NOMO-1 treated with DMSO at 0.1 percent for 48 hours (cell line): ENCODE data around the gene WDR72.
"Not testable (repeated sequence)": the region's sequence is repeated elsewhere in the genome, so short reads cannot be mapped to it uniquely, and the experiment has no call there.

Source experiments
- DNase-seq: peaks from one replicate; lab custom pipeline; 2025; ENCODE audit not compliant: unreplicated experiment; lab: John Stamatoyannopoulos, UW

The WDR72 gene

DNA sequence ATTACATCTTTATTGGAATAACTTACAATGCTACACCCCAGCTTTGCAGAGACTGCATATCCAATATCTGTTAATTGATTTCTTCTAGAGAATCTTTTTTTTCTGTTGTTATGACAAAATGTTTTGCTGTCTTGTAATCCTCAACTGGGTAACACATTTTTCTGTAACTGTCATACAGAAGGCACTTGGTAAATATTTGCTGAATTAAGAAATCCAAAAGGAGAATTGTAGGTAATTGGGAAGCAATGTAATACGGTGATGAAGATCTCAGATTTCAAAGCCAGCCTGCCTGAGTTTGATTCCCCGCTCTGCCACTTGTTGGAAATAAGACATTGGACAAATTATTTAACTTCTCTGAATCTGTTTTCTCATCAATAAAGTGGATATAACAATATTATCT lies 169.1 kb downstream of the WDR72 start:
- DNase-seq: no peak

DNA sequence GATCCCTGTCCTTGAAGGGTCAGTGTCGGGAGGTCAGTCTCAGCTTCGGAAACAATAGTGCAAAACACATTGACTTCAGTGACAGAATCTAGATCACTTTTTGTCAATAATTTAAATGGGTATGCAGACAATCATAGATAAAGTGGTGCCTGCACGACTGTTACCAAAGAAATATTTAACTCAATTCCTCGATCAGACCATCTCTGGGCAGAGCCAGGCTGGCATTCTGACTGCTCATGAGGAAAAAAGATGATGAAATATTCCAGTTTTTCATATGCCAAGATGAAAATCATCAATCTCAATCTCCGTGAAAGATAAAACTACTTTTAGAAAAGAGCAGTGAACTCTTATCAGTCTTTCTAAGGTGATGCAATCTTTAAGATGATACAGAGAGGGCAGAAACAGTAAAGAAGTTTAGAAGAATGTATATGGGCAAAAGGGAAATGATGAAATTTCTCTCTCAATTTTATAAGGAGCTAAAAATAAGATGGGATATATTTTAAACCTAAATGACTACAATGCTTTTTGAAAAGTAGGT lies 169.9 kb downstream of the WDR72 start:
- no peak for DNase-seq

DNA sequence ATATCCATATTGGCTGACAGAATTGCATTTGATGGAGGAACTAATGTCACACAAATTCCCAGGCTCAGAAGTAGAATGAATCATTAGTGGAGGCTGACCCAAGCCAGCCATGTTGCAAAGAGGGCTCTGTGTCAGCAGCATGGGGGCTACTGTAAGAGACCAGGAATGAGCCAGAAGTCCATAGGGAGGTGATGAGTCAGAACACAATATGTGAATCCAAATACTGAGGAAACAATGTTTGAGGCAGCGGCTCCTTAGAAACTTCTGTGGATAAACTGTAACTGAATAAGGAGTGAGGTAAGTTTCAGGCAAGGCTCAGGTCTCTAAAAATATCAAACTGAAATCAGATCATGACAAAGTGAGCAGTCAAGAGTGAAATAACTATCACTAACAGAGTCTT lies 170.7 kb downstream of the WDR72 start:
- DNase-seq: no peak

DNA sequence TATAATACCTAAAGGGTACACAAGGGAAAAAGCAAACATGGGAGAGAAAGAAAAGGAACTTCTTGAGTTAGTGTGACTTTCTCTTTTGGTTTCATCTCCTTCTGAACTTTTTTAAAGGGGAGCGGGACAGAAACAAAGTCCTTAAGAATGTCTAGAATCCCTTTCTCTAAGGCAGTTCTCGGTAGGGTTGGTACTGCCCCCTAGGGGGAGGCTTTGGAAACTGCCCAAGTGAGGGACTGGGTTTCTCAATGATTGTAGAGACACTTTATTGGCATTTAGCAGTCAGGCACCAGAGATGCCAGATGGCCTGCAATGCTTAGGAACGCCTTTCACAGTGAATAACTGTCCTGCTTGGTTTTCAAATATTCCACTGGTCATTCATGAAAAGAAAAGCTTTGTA lies 172.7 kb downstream of the WDR72 start:
- DNase-seq: no peak

DNA sequence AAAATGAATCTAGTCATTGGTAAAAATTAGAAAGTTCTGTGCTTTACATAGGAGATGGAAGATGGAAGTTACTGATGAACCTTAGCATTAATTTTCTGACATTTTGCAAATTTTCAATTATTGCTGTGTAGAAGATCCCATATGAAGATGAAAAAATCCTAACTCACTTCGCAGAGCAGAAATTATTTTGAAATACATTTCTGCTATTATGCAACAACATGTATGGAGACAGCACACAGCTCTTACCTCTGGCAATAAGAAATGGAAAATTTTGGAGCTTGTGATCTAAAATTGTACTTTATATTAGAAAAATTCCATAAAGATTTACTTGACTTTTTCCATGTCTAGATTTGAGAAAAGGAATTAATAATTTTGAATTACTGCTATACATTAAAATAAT lies 177.9 kb downstream of the WDR72 start:
- no peak for DNase-seq

DNA sequence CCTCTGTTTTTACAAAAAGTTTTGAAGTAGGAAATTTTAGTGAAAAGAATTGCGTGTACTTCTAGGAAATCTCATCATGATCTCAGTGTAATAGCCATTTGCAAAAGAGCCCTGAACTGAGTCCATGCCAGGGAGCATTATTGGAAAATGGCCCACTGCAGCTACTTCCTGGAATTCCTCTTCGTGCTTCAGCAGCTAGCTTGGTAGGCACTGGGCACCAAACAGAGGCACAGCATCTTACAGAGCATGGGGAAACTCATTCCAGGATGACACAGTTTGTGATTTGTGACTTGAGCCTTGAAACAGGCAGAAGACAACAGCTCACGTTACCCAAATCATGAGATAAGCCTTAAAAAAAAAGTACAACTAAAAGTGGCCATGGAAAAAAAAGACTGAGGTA lies 179.1 kb downstream of the WDR72 start:
- no peak for DNase-seq

DNA sequence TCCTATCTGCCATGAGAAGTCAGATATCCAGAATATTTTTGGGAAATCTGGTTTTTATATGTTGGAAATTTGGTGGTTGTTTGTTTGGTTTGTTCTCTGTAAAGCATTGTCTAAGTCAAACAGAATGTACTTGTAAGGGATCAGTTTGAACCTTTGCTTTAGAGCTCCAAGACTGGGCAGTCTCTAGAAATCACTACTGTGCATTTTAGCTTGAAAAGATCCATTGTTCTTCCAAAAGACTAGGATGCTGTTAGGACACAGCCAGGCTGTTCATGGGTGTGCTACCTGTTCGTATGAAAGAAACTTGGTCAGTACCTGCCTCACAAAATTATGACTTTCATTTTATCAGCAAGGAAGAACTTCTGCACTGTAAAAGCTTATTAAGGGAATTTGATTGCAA lies 182.6 kb downstream of the WDR72 start:
- no peak for DNase-seq

DNA sequence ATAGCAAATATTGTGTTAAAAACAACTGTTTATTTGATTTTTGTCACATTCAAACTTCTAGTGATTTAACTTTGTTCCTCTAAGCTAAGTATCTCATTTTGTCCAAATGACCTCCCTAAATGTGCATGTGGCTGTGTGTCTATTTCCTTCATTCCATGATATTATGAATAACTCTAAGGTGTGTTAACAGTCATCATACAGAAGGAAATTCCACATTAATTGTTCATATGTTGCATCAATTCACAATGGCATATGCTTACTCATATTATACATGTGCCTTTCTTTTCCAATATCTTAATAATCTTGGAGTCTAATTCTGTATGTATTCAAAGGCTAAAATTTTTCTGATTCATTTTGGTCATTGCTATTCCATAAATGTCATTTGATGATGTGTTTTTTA lies 186.4 kb downstream of the WDR72 start:
- DNase-seq: no peak

DNA sequence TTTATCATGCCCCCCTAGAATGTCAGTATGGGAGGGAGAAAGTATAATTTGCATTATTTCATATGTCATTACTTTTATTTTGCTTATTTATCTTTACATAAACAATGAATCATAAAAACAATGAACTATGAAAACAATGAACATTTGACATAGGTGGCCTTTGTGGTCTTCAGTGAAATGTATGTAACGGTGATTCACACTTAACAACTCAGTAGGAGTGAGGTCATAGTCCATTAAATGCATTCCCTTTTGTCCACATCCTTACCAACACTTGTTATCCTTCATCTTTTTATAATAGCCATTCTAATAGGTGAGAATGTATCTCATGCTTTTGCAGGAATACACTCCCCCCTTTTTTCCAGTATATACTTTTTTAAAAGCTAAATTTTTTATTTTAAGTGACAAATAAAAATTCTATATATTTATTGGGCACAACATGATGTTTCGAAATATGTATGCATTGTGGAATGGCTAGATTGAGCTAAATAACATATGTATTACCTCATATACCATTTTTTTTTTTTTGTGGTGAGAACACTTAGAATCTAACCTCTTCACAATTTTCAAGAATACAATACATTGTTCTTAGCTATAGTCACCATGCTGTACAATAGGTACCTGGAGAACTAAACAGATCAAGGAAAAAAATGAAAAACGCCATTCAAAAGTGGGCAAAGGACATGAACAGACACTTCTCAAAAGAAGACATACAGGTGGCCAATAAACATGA lies 189.5 kb downstream of the WDR72 start:
- no peak for DNase-seq

DNA sequence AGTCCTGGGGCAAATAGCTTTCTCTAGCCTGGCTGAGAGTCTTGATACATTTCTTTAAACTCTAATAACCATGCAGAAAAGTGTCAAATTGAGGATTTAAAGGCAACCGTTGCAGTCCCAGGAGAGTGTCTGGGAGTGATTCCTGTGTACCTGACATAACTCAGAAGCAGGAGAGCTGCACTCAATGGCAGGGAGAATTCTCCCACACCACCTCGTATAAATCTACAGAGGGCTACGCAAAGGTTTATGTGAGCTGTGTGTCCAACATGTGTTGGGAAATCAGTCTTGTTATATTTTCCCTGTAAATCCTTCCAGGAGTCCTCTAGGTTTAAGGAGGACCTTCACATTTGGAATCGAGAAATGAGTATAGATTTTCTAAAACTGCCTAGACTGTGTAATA lies 192.6 kb downstream of the WDR72 start:
- DNase-seq: no peak

DNA sequence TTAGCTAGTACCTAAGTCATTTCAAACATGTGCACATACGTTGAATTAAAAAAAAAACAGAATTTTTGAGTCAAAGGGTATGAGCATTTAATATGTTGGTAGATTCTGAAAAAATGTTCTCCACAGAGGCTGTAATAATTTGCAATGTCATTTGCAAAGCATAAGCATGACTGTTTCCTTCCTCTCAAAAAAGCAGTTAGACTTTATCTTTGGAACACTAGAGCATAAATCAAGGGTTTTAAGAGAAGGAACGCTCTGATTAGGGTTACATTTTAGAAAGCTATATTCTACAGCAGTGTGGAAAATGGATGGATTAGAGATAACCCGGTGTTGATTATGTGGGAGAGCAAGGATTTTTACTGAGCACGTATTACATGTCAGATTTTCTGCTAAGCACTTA lies 193.7 kb downstream of the WDR72 start:
- no peak for DNase-seq

DNA sequence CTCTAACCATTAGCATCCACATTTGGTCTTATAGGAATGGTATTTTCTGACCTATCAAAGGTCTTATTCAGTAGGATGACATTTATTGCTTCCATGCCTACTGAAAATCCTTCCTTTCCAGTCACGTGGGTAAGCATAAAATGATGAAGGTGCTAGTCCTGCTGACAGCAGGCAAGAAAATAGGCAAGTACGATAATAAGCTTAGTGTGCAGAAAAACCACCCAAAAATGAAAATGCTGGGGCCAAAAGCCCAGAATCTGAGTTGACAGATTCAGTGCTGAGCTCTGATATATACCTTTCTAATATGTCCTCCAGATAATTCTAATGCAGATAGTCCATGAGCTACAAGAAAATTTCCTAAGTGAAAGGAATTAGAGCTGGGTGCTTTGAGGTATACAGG lies 194.8 kb downstream of the WDR72 start:
- no peak for DNase-seq

DNA sequence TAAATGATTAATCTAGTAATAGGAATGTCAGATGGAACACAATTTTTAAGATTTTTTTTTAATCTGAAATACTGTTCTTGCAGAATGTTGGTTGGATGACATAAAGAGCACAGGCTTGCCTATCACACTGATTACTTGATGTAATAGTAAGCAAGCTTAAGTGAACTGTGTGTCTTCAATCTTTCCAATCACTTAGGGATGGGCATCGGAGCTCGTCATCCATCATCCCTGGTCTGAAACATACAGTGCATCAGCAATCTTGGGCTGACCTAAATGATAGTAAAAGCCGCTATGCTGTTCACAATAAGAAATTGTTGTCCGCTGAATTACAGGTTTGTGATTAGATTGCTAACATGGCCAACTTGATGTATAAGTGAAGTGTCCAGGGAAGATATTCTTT lies 195.8 kb downstream of the WDR72 start:
- DNase-seq: no peak

DNA sequence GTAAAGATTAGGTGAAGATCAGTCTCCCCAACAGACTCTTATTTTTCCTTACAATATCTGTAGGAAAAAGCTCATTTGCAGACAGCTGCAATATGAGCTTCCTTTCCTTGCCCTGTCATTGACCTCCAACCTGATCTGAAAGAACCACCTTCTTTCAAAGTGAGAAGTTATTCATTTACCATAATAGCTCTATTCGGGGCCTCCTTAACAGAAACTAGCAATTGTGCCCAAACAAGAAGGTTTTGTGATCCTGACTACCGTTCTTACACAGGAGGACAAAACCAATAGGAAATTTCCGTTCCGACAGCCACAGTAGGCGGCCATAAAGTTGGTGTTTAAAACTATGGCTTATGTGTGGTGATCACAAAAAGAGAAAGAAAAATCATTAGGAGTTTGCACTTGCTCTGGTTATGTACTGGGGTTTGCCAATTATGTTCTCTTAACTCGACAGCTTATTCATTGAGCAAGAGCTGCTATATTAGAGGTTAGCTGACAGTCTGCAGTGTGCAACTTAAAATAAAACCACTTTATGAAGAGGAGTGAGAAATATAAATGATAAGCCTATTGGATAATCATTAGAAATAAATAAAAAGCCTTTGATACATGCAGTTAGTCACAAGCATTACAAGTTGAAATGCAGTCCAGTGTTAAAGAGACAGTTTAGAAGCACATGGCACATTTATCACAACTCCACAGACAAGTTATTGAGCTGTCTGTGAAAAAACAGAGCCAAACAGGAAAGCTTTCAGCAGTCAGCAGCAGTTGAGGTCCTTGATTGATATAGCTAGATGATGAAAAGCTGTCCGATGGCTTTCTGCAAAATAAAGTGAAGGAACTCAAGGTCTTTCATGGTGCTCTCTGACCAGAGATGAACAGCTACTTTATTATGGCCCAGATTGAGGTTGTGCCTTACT lies 199.8 kb downstream of the WDR72 start:
- DNase-seq: no peak

DNA sequence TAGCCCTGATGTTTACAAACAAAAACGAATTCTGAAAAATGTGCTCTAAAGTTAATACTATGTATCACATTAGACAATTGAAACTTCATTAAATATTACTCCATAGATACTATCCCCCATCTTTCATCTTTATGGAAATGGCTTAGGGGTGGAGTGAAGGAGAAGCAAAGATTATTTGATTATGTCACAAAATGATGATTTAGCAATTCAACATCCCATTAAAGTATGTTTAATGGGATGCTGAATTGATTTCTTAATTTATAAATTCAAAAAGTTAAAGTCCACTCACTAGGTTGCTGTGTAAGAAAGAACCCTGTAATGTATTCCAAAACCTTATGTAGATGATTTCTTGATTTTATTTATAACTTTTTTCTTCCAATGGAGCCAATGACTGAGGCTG lies 201.1 kb downstream of the WDR72 start:
- DNase-seq: no peak

DNA sequence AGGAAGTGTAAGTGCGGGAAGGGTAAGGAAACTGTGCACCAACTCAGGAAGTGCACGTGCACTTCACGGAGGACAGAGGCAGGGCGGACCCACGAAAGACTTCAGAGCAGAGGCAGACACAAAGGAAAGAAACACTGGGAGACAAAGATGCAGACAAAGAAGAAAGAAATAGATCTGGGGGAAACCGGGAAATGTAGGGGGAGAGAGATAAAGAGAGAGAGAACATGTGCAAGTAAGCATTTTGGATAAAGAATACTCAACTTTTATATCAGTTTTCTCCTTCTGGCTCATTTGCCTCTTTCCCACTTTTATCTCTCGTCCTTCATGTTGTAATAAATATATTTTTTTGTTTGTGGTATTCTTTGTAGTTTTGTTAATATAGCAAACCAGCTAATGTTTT lies 204.2 kb downstream of the WDR72 start:
- no peak for DNase-seq

DNA sequence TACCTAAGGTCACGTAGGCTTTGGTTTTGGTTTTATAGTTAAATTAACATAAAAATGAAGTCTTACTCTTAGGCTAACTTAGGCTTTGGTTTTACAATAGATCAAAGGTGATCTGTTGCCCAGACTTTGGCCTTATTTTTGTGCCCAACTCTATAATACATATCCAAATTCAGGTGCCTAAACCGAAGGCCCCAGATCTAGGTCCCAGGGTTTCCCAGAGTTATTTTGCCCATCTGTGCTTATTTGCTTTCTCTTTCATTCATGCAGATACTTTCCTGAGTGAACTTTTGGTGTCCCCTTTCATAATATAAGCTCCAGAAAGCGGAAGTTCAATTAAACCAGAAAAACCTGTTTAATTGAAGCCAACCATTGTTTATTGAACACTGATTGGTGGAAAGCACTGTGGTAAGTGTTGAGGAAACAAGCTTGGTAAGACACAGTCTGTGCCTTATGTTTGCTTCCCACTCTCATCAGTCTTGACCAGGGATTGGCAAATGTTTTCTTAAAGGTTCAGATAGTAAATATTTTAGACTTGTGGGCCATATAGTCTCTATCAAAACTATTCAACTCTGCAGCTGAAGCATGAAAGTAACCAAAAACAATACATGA lies 209.7 kb downstream of the WDR72 start:
- no peak for DNase-seq

DNA sequence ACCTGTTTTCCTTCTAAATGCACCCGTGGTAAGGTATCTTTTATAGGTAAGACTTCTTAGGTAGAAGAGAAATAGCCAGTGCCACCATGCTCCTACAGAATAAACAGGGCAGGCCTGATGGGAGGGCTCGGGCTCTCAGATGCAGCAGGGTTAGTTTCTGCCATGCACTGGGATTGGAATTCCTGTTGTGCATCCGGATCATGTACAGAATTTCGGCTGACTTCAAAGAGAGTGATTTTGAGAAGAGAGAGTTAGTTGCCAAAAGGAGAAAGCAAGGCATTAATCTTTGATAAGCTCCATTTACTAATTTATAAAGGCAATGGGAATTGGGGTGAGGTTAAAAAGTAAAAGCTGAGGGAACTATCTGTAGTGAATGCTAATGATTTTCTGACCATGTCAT lies 211.2 kb downstream of the WDR72 start:
- DNase-seq: no peak

DNA sequence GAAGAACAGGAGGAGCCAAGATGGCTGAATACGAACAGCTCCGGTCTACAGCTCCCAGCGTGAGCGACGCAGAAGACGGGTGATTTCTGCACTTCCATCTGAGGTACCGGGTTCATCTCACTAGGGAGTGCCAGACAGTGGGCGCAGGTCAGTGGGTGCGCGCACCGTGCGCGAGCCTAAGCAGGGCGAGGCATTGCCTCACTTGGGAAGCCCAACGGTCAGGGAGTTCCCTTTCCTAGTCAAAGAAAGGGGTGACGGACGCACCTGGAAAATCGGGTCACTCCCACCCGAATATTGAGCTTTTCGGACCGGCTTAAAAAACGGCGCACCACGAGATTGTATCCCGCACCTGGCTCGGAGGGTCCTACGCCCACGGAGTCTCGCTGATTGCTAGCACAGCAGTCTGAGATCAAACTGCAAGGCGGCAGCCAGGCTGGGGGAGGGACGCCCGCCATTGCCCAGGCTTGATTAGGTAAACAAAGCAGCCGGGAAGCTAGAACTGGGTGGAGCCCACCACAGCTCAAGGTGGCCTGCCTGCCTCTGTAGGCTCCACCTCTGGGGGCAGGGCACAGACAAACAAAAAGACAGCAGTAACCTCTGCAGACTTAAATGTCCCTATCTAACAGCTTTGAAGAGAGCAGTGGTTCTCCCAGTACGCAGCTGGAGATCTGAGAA lies 218.7 kb downstream of the WDR72 start:
- not testable (repeated sequence) for DNase-seq

DNA sequence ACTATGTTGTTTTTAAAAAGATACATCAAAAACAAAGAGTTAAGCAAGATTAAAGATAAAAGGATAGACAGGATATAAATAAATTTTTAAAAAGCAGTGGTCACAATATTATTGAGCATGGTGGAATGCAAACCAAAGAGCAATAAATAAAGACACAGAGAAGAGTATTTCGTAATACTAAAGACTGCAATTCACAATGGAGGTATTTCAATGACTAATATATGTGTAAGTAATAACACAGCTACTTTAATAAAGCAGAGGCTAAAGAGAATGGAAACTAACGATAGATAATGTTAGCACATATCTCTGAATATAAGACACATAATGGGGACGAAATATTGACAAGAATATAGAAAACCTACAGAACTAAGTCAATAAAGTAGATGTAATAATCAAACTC lies 219.6 kb downstream of the WDR72 start:
- no peak for DNase-seq

DNA sequence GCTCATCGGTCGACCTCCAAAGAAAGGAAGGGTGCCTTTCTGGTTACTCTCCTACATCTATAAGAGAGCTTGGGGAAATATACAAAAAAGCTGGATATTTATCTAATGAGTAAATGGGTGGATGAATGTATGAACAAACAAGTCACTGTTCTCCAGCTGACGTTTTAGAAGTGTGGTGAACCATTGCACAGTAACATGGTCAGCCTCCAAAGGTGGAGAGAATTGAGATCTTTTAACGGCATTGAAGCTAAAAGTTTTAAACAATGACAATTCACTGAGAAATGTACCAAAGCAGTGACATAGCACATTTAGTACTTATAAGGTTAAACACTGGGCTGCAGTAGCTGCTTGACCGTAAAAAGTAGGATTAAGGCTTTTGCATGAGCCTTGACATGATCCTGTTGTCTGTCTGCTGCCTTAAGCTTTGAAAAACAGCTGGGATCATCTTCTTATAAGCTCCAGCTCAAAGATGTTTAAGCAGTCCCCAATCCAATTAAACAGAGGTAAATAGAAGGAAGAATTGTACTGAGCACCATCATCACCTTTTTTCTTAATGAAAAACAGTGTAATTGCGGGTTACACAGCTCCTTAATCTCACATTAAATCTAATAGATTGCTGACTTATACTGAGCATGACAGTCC lies 222.9 kb downstream of the WDR72 start:
- DNase-seq: no peak
